T-helper 17 cell (primary cell): ENCODE measurements around the gene RHCG. TPM values are rescaled to one million over a fixed set of nuclear protein-coding genes. Genes with fewer than 3 reads are reported as not detected.

Experiments used
- ATAC-seq: fragments of 150-1000 bp; cut with Tn5 transposase; 2 replicates; pipeline ENCODE4 v1.10.0; 2021; ENCODE audit warnings: mild to moderate bottlenecking, moderate library complexity
- DNase-seq, 3 donors: peaks; one replicate each; pipeline versions ENCODE4 v3.0.0 to v3.0.0-alpha.2; 2020 to 2021
- H3K9me3 ChIP-seq: one replicate; pipeline ENCODE4 v1.7.0; 2013; ENCODE audit warnings: low read length, mild to moderate bottlenecking; ENCODE audit not compliant: control insufficient read depth, poor library complexity, severe bottlenecking
- H3K27ac Mint-ChIP-seq: one replicate; pipeline ENCODE4 v1.8.0; 2022; ENCODE audit warnings: mild to moderate bottlenecking, moderate library complexity, mixed read lengths
- H3K27me3 Mint-ChIP-seq: one replicate; pipeline ENCODE4 v1.8.0; 2022; ENCODE audit warnings: mixed read lengths
- H3K36me3 Mint-ChIP-seq: one replicate; pipeline ENCODE4 v1.8.0; 2022; ENCODE audit warnings: low read depth, mixed read lengths
- H3K4me1 Mint-ChIP-seq: one replicate; pipeline ENCODE4 v1.8.0; 2022; ENCODE audit warnings: mild to moderate bottlenecking, mixed read lengths
- H3K4me3 Mint-ChIP-seq: one replicate; pipeline ENCODE4 v1.8.0; 2022; ENCODE audit warnings: mild to moderate bottlenecking, moderate library complexity, mixed read lengths
- total RNA-seq, 4 donors: library from RNA in 2 of 4; stranded (reverse) in 2 of 4; gene quantifications; one replicate each; pipeline ENCODE4 v1.2.3 and lab custom pipeline; 2022 to 2026

RHCG gene
- total RNA-seq, 2 donors from 2014 or later: not detected

GRCh38 chr15:89497231-89497630 is 848 bp upstream of the RHCG start:
- ATAC-seq: no peak
- Mint-ChIP-seq H3K27ac (no peak overlapping the region), H3K27me3 (peaks cover 77% of the 10 kb centered on the region), H3K36me3 (no peaks in the 10 kb centered on the region), H3K4me3 (peak overlapping the region; percentile 33), H3K4me1 (peaks cover 6% of the 10 kb centered on the region)
- H3K9me3 ChIP-seq: no peaks in the 10 kb centered on the region
- DNase-seq: no peak

- DNase-seq (no peak), ATAC-seq (no peak)
- H3K27me3 Mint-ChIP-seq: peaks cover 75% of the 10 kb centered on the region
- H3K36me3 Mint-ChIP-seq: no peaks in the 10 kb centered on the region
- H3K9me3 ChIP-seq: no peaks in the 10 kb centered on the region
- H3K27ac Mint-ChIP-seq: no peak overlapping the region
- H3K4me3 Mint-ChIP-seq: no peak overlapping the region
- peaks cover 7% of the 10 kb centered on the region for H3K4me1 Mint-ChIP-seq
Observed at GRCh38 chr15:89495638-89496145, 691 bp downstream of the RHCG start.

GRCh38 chr15:89494941-89495637 is 1.3 kb downstream of the RHCG start:
- H3K27ac Mint-ChIP-seq: no peak overlapping the region
- DNase-seq: no peak
- H3K9me3 ChIP-seq: no peaks in the 10 kb centered on the region
- no peak for ATAC-seq
- no peak overlapping the region for H3K4me3 Mint-ChIP-seq
- no peaks in the 10 kb centered on the region for H3K36me3 Mint-ChIP-seq
- H3K27me3 Mint-ChIP-seq: peaks cover 75% of the 10 kb centered on the region
- peaks cover 10% of the 10 kb centered on the region for H3K4me1 Mint-ChIP-seq

GRCh38 chr15:89494031-89494430 is 2.4 kb downstream of the RHCG start:
- Mint-ChIP-seq H3K36me3 (no peaks in the 10 kb centered on the region), H3K4me3 (no peak overlapping the region), H3K27ac (no peak overlapping the region), H3K4me1 (peaks cover 10% of the 10 kb centered on the region), H3K27me3 (peaks cover 80% of the 10 kb centered on the region)
- DNase-seq (no peak), ATAC-seq (no peak)
- no peaks in the 10 kb centered on the region for H3K9me3 ChIP-seq

- Mint-ChIP-seq H3K4me3 (no peak overlapping the region), H3K4me1 (peaks cover 10% of the 10 kb centered on the region), H3K36me3 (no peaks in the 10 kb centered on the region), H3K27me3 (peaks cover 78% of the 10 kb centered on the region), H3K27ac (no peak overlapping the region)
- DNase-seq (no peak), ATAC-seq (no peak)
- H3K9me3 ChIP-seq: no peaks in the 10 kb centered on the region
Observed at GRCh38 chr15:89492934-89493631, 3.3 kb downstream of the RHCG start.

- Mint-ChIP-seq H3K4me3 (no peak overlapping the region), H3K36me3 (no peaks in the 10 kb centered on the region), H3K27me3 (peaks cover 86% of the 10 kb centered on the region), H3K4me1 (peaks cover 10% of the 10 kb centered on the region), H3K27ac (no peak overlapping the region)
- DNase-seq (no peak), ATAC-seq (no peak)
- H3K9me3 ChIP-seq: no peaks in the 10 kb centered on the region
Observed at GRCh38 chr15:89492111-89492641, 4.2 kb downstream of the RHCG start.

- no peaks in the 10 kb centered on the region for H3K9me3 ChIP-seq
- Mint-ChIP-seq H3K27me3 (peaks cover 93% of the 10 kb centered on the region), H3K4me1 (peaks cover 10% of the 10 kb centered on the region), H3K36me3 (peaks cover 2% of the 10 kb centered on the region), H3K27ac (no peak overlapping the region), H3K4me3 (no peak overlapping the region)
- no peak for ATAC-seq
- no peak for DNase-seq
Observed at GRCh38 chr15:89490814-89491315, 5.5 kb downstream of the RHCG start.

- no peak overlapping the region for H3K27ac Mint-ChIP-seq
- ATAC-seq (no peak), DNase-seq (no peak)
- H3K27me3 Mint-ChIP-seq: peaks cover 93% of the 10 kb centered on the region
- peaks cover 4% of the 10 kb centered on the region for H3K36me3 Mint-ChIP-seq
- no peak overlapping the region for H3K4me3 Mint-ChIP-seq
- no peaks in the 10 kb centered on the region for H3K9me3 ChIP-seq
- peaks cover 12% of the 10 kb centered on the region for H3K4me1 Mint-ChIP-seq
Observed at GRCh38 chr15:89490081-89490813, 6.1 kb downstream of the RHCG start.

- H3K4me1 Mint-ChIP-seq: peaks cover 12% of the 10 kb centered on the region
- DNase-seq (no peak), ATAC-seq (no peak)
- no peaks in the 10 kb centered on the region for H3K9me3 ChIP-seq
- no peak overlapping the region for H3K27ac Mint-ChIP-seq
- no peak overlapping the region for H3K4me3 Mint-ChIP-seq
- peaks cover 4% of the 10 kb centered on the region for H3K36me3 Mint-ChIP-seq
- H3K27me3 Mint-ChIP-seq: peaks cover 90% of the 10 kb centered on the region
Observed at GRCh38 chr15:89489376-89489775, 7.0 kb downstream of the RHCG start.

GRCh38 chr15:89487791-89488190 is 8.6 kb downstream of the RHCG start:
- peaks cover 12% of the 10 kb centered on the region for H3K4me1 Mint-ChIP-seq

GRCh38 chr15:89486726-89487050 is 9.7 kb downstream of the RHCG start:
- Mint-ChIP-seq H3K4me1 (peaks cover 10% of the 10 kb centered on the region), H3K36me3 (peaks cover 6% of the 10 kb centered on the region), H3K27me3 (peaks cover 89% of the 10 kb centered on the region), H3K4me3 (peak overlapping the region; percentile 75), H3K27ac (no peak overlapping the region)
- DNase-seq (peak in 1 of 3 donors; percentile 11), ATAC-seq (peak; percentile 60)
- H3K9me3 ChIP-seq: no peaks in the 10 kb centered on the region

More at GRCh38 chr15:89487791-89488190, 8.6 kb downstream of the RHCG start:
- no peak overlapping the region for H3K4me3 Mint-ChIP-seq
- peaks cover 6% of the 10 kb centered on the region for H3K36me3 Mint-ChIP-seq
- no peak for DNase-seq
- H3K9me3 ChIP-seq: no peaks in the 10 kb centered on the region
- ATAC-seq: no peak
- H3K27ac Mint-ChIP-seq: no peak overlapping the region
- peaks cover 90% of the 10 kb centered on the region for H3K27me3 Mint-ChIP-seq

GRCh38 chr15:89483079-89483478 is 13.3 kb downstream of the RHCG start:
- H3K9me3 ChIP-seq: no peaks in the 10 kb centered on the region
- Mint-ChIP-seq H3K27ac (no peak overlapping the region), H3K4me1 (peaks cover 5% of the 10 kb centered on the region), H3K36me3 (peaks cover 6% of the 10 kb centered on the region), H3K27me3 (peaks cover 84% of the 10 kb centered on the region), H3K4me3 (no peak overlapping the region)
- DNase-seq (no peak), ATAC-seq (no peak)

GRCh38 chr15:89482139-89482538 is 14.2 kb downstream of the RHCG start:
- peaks cover 5% of the 10 kb centered on the region for H3K4me1 Mint-ChIP-seq
- no peaks in the 10 kb centered on the region for H3K9me3 ChIP-seq
- no peak for ATAC-seq
- no peak overlapping the region for H3K27ac Mint-ChIP-seq
- peaks cover 75% of the 10 kb centered on the region for H3K27me3 Mint-ChIP-seq
- H3K36me3 Mint-ChIP-seq: peaks cover 6% of the 10 kb centered on the region
- H3K4me3 Mint-ChIP-seq: no peak overlapping the region
- no peak for DNase-seq
